ENCODE measurements around the gene SCYGR6.

The SCYGR6 gene

GRCh38 chr2:227707390-227707789 is 17.2 kb downstream of the SCYGR6 start:
- TF ChIP-seq CTCF (IDR thresholded peaks at IDR 0.05; ENCODE audit: insufficient read depth, low read length, poor library complexity, severe bottlenecking): no peak
- H3K27me3 ChIP-seq (replicated peaks; ENCODE audit: control insufficient read depth, insufficient read depth, low read length): no peaks in the 10 kb centered on the region
- no peak overlapping the region for H3K4me3 ChIP-seq (replicated peaks; ENCODE audit: low read depth, low read length)
- no peaks in the 10 kb centered on the region for H3K36me3 ChIP-seq (ENCODE audit: control insufficient read depth, insufficient read depth, low read length)
- no peak for DNase-seq (ENCODE audit: extremely low read depth, insufficient read length)

- H3K27me3 ChIP-seq (replicated peaks; ENCODE audit: control insufficient read depth, insufficient read depth, low read length): no peaks in the 10 kb centered on the region
- DNase-seq (ENCODE audit: extremely low read depth, insufficient read length): no peak
- H3K4me3 ChIP-seq (replicated peaks; ENCODE audit: low read depth, low read length): no peak overlapping the region
- H3K36me3 ChIP-seq (ENCODE audit: control insufficient read depth, insufficient read depth, low read length): no peaks in the 10 kb centered on the region
- no peak for TF ChIP-seq CTCF (IDR thresholded peaks at IDR 0.05; ENCODE audit: insufficient read depth, low read length, poor library complexity, severe bottlenecking)
Measured at GRCh38 chr2:227706859-227707258, 17.7 kb downstream of the SCYGR6 start.

- TF ChIP-seq CTCF (IDR thresholded peaks at IDR 0.05; ENCODE audit: insufficient read depth, low read length, poor library complexity, severe bottlenecking): no peak
- no peak overlapping the region for H3K4me3 ChIP-seq (replicated peaks; ENCODE audit: low read depth, low read length)
- H3K36me3 ChIP-seq (ENCODE audit: control insufficient read depth, insufficient read depth, low read length): no peaks in the 10 kb centered on the region
- H3K27me3 ChIP-seq (replicated peaks; ENCODE audit: control insufficient read depth, insufficient read depth, low read length): no peaks in the 10 kb centered on the region
- DNase-seq (ENCODE audit: extremely low read depth, insufficient read length): no peak
Measured at GRCh38 chr2:227703961-227704360, 20.6 kb downstream of the SCYGR6 start.

- no peak for TF ChIP-seq CTCF (IDR thresholded peaks at IDR 0.05; ENCODE audit: insufficient read depth, low read length, poor library complexity, severe bottlenecking)
- DNase-seq (ENCODE audit: extremely low read depth, insufficient read length): no peak
- H3K4me3 ChIP-seq (replicated peaks; ENCODE audit: low read depth, low read length): no peak overlapping the region
- no peaks in the 10 kb centered on the region for H3K27me3 ChIP-seq (replicated peaks; ENCODE audit: control insufficient read depth, insufficient read depth, low read length)
- H3K36me3 ChIP-seq (ENCODE audit: control insufficient read depth, insufficient read depth, low read length): no peaks in the 10 kb centered on the region
Measured at GRCh38 chr2:227703280-227703732, 21.3 kb downstream of the SCYGR6 start.

- no peak for DNase-seq (ENCODE audit: extremely low read depth, insufficient read length)
- no peak overlapping the region for H3K4me3 ChIP-seq (replicated peaks; ENCODE audit: low read depth, low read length)
- H3K36me3 ChIP-seq (ENCODE audit: control insufficient read depth, insufficient read depth, low read length): no peaks in the 10 kb centered on the region
- no peaks in the 10 kb centered on the region for H3K27me3 ChIP-seq (replicated peaks; ENCODE audit: control insufficient read depth, insufficient read depth, low read length)
- no peak for TF ChIP-seq CTCF (IDR thresholded peaks at IDR 0.05; ENCODE audit: insufficient read depth, low read length, poor library complexity, severe bottlenecking)
Measured at GRCh38 chr2:227701556-227701955, 23.0 kb downstream of the SCYGR6 start.

- TF ChIP-seq CTCF (IDR thresholded peaks at IDR 0.05; ENCODE audit: insufficient read depth, low read length, poor library complexity, severe bottlenecking): no peak
Measured at GRCh38 chr2:227696990-227697679, 27.4 kb downstream of the SCYGR6 start.

More at GRCh38 chr2:227696990-227697679, 27.4 kb downstream of the SCYGR6 start:
- H3K27me3 ChIP-seq (replicated peaks; ENCODE audit: control insufficient read depth, insufficient read depth, low read length): no peaks in the 10 kb centered on the region
- H3K36me3 ChIP-seq (ENCODE audit: control insufficient read depth, insufficient read depth, low read length): no peaks in the 10 kb centered on the region
- H3K4me3 ChIP-seq (replicated peaks; ENCODE audit: low read depth, low read length): no peak overlapping the region
- DNase-seq (ENCODE audit: extremely low read depth, insufficient read length): no peak
